ENCODE data around the gene EEF1A1.
A peak's percentile ranks its signal among the peaks of the same experiment; 100 is the strongest.
"Not testable (repeated sequence)": the region's sequence is repeated elsewhere in the genome, so short reads cannot be mapped to it uniquely, and the experiment has no call there.

The EEF1A1 gene

DNA sequence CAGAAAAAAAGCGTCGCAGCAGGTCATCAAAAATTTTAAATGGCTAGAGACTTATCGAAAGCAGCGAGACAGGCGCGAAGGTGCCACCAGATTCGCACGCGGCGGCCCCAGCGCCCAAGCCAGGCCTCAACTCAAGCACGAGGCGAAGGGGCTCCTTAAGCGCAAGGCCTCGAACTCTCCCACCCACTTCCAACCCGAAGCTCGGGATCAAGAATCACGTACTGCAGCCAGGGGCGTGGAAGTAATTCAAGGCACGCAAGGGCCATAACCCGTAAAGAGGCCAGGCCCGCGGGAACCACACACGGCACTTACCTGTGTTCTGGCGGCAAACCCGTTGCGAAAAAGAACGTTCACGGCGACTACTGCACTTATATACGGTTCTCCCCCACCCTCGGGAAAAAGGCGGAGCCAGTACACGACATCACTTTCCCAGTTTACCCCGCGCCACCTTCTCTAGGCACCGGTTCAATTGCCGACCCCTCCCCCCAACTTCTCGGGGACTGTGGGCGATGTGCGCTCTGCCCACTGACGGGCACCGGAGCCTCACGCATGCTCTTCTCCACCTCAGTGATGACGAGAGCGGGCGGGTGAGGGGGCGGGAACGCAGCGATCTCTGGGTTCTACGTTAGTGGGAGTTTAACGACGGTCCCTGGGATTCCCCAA, at the start of gene EEF1A1:
Gene EEF1A1, minus strand, starts transcription at position 345 of the 663 bp plus-strand sequence. CDS start 1,006 bp downstream, outside the sequence.
- peak; percentile 100 for DNase-seq

DNA sequence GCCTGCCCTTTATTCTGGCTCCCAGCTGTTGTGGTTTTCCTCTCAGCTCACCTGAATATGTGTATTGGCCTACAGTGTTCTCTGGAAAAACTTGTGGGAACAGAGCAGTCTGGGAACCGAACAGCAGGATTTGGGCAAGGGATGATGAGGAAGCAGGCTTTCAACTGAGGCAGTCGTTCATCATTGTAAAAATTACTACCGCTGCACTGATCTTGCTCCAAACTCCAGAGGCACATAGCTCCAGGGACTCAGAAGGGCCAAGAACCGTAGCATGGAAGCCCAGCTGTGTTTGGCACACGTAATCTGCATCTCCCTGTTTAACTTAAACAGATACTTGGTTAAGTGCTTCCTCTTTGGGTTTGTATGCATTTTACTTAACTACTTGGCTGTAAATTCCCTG, 48.3 kb upstream of the EEF1A1 start:
- no peak for DNase-seq

DNA sequence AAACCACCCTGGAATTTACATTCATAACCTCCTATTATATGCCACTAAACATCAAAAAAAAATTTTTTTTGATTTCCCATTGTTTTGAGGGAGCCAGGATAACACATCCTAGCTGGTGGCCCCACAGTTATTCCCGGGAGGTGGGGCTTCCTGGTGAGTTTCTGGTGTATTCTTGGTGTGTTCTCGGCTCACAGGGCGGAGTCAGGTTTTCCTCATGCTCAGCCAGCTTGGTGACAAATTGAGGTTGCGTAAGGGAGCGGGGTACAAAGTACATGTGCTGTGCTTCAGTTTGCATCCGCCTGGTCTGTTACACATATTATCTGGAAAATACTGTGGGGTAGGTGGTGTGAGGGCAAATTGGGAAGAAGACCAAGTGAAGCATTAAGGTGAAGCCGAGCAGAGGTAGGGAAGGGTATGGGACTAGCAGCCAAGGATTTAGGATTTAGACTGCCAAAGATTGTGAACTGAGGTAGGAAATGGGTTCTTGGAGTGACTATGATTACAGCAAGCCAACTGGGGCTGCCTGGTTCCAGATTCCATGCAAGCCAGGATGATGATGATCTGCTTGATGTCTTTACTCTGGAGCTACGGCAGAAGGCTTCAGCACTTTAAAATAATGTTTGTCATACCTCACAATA, 46.2 kb upstream of the EEF1A1 start:
- peak; percentile 45 for DNase-seq

DNA sequence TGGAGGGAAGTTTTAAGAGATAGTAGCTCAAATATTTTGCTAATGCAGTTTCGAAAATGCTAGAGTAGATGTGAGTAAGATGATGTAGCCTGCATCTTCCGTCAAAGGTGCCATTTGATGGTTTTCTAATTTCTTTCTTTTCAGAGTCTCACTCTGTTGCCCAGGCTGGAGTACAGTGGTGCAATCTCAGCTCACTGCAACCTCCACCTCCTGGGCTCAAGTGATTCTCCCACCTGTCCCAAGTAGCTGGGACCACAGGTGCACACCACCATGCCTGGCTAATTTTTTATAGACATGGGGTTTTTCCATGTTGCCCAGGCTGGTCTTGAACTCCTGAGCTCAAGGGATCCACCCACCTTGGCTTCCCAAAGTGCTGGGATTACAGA, 45.6 kb upstream of the EEF1A1 start:
- not testable (repeated sequence) for DNase-seq

DNA sequence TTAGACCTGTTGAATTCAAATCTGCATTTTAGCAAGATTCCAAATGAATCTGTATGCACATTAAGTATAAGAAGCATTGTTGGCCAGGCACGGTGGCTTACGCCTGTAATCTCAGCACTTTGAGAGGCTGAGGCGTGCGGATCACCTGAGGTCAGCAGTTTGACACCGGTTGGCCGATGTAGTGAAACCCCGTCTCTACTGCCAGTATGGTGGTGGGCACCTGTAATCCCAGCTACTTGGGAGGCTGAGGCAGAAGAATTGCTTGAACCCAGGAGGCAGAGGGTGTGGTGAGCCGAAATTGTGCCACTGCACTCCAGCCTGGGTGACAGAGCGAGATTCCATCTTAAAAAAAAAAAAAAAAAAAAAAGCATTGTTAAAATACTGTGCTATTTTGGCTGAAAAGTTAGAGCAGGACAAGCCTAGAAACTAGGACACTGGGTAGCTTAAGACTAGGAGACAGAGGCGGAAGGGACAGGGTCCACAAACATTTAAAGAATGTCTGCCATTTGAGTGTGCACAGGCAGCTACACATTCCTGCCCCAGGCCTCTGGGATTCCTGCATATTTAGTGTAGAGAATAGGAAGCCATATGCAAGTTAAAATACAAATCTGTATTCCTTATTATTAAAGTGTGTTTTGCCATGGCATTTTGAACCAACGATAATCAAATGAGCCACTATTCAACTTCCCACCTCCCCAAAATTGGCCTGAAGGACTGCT, 45.1 kb upstream of the EEF1A1 start:
- peak; percentile 73 for DNase-seq

DNA sequence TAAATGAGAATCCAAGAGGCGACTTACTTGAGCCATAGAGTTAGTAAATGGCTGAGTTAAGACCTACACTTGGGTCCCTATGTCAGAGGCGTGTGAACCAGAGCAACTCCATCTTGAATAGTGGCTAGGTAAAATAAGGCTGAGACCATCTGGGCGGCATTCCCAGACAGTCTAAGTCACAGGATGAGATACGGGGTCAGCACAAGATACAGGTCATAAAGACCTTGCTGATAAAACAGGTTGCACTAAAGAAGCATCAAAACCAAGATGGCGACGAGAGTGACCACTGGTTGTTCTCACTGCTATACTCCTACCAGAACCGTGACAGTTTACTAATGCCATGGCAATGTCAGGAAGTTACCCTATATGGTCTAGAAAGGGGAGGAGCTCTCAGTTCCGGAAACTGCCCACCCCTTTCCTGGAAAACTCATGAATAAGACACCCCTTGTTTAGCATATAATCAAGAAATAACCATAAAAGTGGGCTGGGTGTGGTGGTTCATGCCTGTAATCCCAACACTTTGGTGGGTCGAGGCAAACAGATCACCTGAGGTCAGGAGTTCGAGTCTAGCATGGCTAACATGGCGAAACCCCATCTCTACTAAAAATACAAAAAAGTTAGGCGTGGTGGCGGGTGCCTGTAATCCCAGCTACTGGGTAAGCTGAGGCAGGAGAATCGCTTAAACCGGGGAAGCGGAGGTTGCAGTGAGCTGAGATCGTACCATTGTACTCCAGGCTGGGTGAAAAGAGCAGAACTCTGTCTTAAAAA, 43.9 kb upstream of the EEF1A1 start:
- DNase-seq = no peak

DNA sequence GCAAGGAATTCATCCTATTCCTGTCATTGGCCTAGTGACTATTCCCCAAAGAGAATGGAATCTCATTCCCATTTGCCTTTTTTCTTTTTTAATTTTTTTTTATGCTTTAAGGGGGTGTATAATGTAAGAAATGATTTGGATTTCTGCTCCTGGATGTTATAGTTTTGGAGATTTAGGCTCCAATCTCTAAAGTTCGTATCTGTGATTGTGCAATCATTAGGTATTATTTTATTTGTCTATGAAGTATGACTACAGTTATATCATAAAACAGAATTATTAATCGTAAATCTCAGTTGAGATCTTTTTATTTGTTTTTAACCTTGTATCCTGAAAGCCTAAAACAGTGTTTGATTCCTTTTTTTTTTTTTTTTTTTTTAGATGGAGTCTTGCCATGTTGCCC, 41.7 kb upstream of the EEF1A1 start:
- DNase-seq = no peak

DNA sequence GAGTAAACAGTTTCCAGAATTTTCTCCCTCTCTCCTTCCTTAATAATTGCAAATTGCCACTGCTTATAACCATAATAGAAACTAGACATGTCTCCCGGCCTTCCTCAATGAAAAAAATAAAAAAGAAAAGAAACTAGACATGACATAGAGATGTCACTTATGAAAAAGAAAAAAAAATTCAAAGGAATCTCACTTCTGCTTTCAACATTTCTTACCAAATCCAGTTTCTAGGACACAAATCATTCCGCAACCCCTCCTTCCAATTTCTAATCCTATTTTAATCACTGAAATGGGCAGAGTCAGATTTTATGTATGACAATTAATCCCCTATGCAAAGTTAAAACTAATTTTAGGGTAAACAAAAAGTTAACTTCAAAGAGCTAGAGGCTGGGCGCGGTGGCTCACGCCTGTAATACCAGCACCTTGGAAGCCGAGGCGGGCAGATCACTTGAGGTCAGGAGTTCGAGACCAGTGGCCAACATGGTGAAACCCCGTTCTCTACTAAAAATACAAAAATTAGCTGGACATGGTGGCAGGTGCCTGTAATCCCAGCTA, 40.1 kb upstream of the EEF1A1 start:
- DNase-seq = no peak

DNA sequence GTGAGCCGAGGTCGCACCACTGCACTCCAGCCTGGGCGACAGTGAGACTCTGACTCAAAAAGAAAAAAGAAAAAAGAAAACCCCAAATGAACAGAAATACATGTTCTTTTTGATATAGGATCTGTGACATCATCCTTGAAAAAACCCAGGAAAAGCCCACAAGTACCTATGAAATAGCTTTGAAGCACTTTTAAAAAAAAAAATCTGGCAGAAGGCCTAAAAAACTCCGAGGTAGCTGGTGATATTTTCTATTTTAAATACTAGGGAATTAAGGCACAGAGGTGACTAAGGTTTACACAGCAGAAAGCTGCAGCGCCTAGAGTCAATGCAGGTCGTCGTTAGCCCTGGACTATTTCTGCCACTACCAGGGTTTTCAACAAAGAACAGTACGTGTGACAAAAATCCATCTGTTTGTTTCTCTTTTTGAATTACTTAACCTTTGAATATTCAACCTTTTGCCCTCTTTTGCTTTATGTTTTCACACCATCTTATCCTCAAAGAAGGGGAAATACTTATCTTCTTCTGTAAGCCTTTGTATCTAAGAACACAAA, 39.4 kb upstream of the EEF1A1 start:
- no peak for DNase-seq

DNA sequence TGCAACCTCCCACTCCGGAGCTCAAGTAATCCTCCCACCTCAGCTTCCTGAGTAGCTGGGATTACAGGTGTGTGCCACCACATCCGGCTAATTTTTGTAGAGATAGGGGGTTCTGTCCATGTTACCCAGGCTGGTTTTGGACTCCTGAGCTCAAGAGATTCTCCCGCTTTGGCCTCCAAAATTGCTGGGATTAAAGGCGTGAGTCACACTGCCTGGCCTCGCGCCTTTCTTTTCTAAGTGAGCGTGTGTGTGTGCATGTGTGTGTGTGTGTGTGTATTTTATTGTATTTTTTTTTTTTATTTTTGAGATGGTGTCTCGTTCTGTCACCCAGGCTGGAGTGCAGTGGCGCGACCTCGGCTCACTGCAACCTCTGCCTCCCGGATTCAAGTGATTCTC, 38.6 kb upstream of the EEF1A1 start:
- not testable (repeated sequence) for DNase-seq

DNA sequence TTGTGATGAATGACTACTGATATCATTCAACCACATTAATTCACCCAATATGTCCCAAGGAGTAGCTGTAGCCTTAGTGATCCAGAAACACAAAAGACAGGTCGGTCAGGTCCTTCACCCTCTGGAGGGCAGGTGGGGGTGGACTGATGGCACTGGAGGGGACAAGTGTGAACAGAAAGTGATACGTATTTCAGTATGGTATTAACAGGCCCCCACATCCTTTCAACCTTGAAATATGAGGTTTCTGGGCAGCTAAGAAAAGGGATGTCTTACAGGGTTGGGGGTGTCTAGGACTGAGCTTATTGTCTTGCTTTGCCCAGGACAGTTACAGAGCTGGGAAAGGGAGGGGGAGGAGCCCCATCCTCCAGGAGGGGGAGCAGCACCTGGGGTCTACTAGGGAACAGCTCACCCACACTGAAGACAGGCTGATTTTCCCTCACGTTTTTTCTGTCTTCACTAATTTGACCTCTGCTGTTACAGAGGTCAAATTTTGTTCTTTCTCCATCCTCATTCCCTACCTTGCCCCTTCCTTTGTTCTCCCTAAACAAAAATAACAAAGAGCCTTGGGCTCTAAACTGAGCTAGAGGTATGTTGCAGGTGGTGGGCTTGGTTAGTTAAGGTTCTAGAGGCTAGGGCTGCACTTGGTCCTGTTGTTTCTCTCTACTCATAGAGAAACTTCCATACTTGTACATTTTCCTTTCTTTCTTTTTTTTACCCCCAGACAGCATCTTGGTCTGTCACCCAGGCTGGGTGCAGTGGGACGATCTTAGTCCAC, 38.0 kb upstream of the EEF1A1 start:
- DNase-seq = no peak

DNA sequence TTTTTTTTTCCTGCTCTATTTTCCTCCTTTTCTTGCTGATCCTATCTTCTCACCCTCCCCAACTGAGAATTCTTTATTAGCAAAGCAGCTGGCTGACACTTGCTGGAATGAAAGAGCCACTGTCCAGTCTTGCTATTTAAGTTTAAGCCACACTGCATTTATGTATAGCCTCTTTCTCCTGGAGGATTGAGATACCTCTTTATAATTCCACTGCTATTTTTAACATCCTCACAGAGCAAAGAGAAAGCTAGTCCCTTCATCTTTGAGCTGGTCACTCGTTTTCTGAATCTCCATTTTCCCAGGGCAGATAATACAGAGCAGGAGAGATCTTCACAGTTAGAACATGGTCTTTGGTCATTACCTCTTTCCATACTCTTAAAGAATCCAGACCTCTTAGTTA, 36.0 kb upstream of the EEF1A1 start:
- DNase-seq = no peak

DNA sequence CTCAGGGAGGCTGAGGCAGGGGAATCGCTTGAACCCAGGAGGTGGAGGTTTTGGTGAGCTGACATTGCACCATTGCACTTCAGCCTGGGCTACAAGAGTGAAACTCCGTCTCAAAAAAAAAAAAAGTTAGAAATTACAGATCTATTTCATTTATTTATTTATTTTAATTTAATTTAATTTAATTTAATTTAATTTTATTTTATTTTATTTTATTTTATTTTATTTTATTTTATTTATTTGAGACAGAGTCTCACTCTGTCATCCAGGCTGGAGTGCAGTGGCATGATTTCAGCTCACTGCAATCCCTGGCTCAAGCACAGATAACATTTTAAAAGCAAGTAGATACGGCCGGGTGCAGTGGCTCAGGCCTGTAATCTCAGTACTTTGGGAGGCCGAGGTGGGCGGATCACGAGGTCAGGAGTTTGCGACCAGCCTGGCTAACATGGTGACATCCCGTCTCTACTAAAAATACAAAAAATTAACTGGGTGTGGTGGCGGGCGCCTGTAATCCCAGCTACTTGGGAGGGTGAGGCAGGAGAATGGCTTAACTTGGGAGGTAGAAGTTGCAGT, 34.6 kb upstream of the EEF1A1 start:
- DNase-seq = not testable (repeated sequence)

DNA sequence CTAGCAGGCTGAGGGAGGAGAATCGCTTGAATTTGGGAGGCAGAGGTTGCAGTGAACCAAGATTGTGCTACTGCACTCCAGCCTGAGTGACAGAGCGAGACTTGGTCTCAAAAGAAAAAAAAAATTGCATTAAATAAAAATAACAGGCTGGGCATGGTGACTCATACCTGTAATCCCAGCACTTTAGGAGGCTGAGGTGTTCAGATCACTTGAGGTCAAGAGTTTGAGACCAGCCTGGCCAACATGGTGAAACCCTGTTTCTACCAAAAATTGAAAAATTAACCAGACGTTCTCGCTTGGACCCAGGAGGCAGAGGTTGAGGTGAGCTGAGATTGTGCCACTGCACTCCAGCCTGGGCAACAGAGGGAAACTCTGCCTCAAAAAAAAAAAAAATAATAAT, 30.3 kb upstream of the EEF1A1 start:
- DNase-seq = not testable (repeated sequence)

DNA sequence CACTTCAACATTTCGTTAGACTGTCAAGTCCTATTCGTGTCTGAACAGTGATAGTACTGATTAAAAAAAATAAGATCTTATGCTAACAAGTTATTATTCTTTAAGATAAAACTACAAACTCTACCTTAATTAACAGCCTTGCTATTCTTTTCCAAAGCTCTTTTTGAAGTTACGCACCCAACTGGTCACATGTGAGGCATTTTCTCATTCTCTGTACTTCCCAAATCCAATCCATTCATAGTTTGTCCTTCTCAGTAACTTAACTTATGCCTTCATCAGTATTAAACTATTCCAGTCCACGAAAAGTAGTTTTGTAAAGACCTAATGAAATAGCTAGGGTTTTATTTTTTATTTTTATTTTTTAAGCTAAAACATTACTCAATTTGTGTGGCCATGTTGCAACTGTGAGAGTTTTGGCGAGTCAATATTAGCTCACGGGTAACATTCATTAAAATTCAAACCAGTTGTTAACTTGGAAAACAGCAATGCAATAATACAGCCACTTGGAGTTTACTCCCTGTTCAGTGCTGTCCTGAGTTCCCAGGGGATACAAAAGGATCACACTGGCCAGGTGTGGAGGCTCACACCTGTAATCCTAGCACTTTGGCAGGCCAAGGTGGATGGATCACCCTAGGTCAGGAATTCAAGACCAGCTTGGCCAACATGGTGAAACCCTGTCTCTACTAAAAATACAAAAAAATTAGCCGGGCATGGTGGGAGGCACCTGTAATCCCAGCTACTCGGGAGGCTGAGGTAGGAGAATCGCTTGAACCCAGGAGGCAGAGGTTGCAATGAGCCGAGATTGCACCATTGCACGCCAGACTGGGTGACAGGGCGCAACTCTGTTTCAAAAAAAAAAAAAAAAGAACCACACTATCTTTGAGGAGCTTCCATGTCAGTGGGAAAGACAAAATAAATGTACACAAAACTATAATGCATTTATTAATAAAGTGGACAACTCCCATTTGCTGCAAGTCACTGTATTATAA, 27.9 kb upstream of the EEF1A1 start:
- DNase-seq = no peak

DNA sequence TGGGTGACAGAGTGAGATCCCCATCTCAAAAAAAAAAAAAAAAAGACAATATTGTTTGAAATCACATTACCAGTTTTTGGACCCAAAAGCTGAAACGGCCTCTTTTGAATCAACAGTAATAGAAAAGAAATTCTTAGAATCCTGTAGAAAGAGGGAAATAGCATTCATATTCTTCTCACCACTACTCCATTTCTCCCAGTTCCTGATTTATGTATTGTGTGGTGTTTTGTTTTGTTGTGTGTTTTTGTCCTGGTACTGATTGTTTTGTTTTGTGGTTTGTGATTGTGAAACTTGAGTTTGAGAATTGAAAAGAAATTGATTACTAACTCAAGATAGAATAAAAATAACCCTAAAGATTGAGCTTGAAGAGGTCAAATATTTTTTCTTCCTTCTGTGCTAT, 26.2 kb upstream of the EEF1A1 start:
- no peak for DNase-seq

DNA sequence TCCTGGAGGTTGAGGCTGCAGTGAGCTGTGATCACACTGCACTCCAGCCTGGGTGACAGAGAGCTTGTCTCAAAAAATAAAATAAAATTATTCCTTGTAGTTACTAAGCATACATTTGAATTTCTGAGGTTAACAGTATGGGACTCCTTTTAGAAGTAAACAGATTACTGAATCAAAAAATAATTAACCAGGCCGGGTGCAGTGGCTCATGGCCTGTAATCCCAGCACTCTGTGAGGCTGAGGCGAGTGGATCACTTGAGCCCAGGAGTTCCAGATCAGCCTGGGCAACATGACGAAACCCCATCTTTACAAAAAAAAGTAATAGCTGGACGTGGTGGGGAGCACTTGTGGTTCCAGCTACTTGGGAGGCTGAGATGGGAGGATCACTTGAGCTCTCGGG, 22.1 kb upstream of the EEF1A1 start:
- no peak for DNase-seq

DNA sequence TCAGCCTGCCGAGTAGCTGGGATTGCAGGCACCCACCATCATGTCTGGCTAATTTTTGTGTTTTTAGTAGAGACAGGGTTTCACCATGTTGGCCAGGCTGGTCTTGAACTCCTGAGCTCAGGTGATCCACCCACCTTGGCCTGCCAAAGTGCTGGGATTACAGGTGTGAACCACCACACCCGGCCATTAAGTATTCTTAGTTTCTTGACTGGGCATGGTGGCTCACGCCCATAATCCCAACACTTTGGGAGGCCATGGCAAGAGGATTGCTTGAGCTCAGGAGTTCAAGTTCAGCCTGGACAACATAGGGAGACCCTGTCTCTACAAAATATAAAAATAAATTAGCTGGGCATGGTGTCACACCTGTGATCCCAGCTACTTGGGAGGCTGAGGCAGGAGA, 21.6 kb upstream of the EEF1A1 start:
- not testable (repeated sequence) for DNase-seq

DNA sequence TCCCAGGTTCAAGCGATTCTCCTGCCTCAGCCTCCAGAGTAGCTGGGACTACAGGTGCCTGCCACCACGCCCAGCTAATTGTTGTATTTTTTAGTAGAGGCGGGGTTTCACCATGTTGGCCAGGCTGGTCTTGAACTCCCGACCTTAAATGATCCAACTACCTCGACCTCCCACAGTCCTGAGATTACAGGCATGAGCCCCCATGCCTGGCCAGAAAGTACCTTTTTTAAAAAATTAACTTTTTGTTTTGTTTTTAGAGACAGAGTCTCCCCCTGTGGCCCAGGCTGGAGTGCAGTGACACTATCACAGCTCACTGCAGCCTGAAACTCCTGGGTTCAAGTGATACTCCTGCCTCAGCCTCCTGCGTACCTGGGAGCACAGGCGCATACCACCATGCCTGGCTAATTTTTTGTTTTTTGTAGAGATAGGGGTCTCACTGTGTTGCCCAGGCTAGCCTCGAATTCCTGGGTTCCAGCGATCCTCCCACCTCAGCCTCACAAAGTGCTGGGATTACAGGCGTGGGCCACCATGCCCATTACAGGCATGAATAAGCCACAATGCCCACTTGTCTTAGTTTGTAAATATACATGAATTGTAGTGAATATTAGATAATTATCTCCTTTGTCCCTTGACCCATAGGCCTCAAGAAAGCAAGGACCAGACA, 17.4 kb upstream of the EEF1A1 start:
- no peak for DNase-seq

DNA sequence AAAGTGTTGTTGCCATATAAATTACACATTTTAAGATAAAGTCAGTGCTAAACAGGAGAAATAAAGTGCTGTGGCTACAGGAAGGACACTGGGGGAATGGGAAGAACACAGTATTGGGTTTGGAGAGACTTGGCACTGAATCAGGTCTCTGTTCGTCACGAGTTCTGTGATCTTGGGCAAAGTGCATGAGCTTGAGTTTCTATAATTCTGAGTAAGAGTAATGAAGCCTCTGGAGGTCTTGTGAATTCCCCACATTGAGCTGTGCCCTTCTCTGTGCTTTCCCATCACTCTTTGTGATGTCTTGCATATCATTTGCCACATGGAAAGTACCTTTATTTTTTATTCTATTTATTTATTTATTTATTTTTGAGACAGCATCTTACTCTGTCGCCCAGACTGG, 16.8 kb upstream of the EEF1A1 start:
- DNase-seq = no peak

Data from fibroblast of upper back skin (primary cell).